ENCODE data around the gene CTCFL. TPM values are rescaled to one million over a fixed set of nuclear protein-coding genes. Genes with fewer than 3 reads are reported as not detected.

Gene CTCFL
- total and polyA plus RNA-seq, 4 donors = 0.05 to 0.08 (median 0.08) TPM; not detected in 1

DNA sequence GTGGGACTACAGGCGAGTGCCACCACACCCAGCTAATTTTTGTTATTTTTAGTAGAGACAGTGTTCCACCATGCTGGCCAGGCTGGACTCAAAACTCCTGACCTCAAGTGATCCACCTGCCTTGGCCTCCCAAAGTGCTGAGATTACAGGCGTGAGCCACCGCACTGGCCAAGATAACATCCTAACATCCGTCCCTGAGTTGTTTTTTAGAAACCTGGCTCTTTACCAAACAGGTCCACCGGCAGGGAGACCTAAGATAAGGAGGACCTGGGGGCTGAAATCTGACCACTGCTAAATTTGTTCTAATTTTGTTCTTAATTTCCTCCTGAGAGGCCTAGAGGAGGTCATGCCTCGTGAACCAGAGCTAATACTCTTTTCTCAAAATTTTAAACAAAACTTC is 20.5 kb downstream of the CTCFL start:
- no peaks in the 10 kb centered on the region for H3K9me3 ChIP-seq (ENCODE audit: control insufficient read depth in 4 of 4, low read length in 3 of 4)
- no peaks in the 10 kb centered on the region for H3K27me3 ChIP-seq (ENCODE audit: control insufficient read depth in 4 of 4, insufficient read depth in 4 of 4, low read length in 3 of 4)
- no peak for DNase-seq (ENCODE audit: low spot score)
- no peak overlapping the region for H3K9ac ChIP-seq (ENCODE audit: low read depth in 1 of 2, low read length in 2 of 2)
- no peaks in the 10 kb centered on the region for H3K36me3 ChIP-seq (ENCODE audit: control insufficient read depth in 4 of 4, insufficient read depth in 3 of 4, low read depth in 1 of 4, low read length in 3 of 4)
- no peak overlapping the region for H3K27ac ChIP-seq (ENCODE audit: low read depth in 1 of 2, low read length in 2 of 2)
- 68% methylated on average over 6 of the region's 6 CpGs for WGBS
- no peak for TF ChIP-seq FOXA2 (IDR thresholded peaks at IDR 0.05)
- no peak for TF ChIP-seq ATF3 (IDR thresholded peaks at IDR 0.05)
- TF ChIP-seq FOXA1 (IDR thresholded peaks at IDR 0.05) = no peak
- no peak for TF ChIP-seq HNF4A (conservative IDR thresholded peaks at IDR 0.05)
- TF ChIP-seq, protein P1, sequence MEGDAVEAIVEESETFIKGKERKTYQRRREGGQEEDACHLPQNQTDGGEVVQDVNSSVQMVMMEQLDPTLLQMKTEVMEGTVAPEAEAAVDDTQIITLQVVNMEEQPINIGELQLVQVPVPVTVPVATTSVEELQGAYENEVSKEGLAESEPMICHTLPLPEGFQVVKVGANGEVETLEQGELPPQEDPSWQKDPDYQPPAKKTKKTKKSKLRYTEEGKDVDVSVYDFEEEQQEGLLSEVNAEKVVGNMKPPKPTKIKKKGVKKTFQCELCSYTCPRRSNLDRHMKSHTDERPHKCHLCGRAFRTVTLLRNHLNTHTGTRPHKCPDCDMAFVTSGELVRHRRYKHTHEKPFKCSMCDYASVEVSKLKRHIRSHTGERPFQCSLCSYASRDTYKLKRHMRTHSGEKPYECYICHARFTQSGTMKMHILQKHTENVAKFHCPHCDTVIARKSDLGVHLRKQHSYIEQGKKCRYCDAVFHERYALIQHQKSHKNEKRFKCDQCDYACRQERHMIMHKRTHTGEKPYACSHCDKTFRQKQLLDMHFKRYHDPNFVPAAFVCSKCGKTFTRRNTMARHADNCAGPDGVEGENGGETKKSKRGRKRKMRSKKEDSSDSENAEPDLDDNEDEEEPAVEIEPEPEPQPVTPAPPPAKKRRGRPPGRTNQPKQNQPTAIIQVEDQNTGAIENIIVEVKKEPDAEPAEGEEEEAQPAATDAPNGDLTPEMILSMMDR (IDR thresholded peaks at IDR 0.05; ENCODE audit: low read depth, low read length, missing input control) = no peak
- no peak for TF ChIP-seq YY1 (IDR thresholded peaks at IDR 0.05)
- no peak for TF ChIP-seq GABPA (IDR thresholded peaks at IDR 0.05 in 1 of 2, conservative IDR thresholded peaks at IDR 0.05 in 1 of 2)
- no peak for TF ChIP-seq RXRA (IDR thresholded peaks at IDR 0.05)
- TF ChIP-seq JUND (IDR thresholded peaks at IDR 0.05) = no peak
- TF ChIP-seq REST (IDR thresholded peaks at IDR 0.05) = no peak
- no peak for TF ChIP-seq NR2F2 (IDR thresholded peaks at IDR 0.05)
- TF ChIP-seq, protein P2, sequence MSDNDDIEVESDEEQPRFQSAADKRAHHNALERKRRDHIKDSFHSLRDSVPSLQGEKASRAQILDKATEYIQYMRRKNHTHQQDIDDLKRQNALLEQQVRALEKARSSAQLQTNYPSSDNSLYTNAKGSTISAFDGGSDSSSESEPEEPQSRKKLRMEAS (IDR thresholded peaks at IDR 0.05) = no peak
- no peak for TF ChIP-seq SP1 (IDR thresholded peaks at IDR 0.05)
- peaks cover 0 to 4% (median 0%) of the 10 kb centered on the region in 4 donors for H3K4me1 ChIP-seq (ENCODE audit: control insufficient read depth in 4 of 4, insufficient read depth in 4 of 4, low read length in 3 of 4)
- H3K4me3 ChIP-seq (ENCODE audit: low read depth in 1 of 3, low read length in 3 of 3) = no peak overlapping the region

DNA sequence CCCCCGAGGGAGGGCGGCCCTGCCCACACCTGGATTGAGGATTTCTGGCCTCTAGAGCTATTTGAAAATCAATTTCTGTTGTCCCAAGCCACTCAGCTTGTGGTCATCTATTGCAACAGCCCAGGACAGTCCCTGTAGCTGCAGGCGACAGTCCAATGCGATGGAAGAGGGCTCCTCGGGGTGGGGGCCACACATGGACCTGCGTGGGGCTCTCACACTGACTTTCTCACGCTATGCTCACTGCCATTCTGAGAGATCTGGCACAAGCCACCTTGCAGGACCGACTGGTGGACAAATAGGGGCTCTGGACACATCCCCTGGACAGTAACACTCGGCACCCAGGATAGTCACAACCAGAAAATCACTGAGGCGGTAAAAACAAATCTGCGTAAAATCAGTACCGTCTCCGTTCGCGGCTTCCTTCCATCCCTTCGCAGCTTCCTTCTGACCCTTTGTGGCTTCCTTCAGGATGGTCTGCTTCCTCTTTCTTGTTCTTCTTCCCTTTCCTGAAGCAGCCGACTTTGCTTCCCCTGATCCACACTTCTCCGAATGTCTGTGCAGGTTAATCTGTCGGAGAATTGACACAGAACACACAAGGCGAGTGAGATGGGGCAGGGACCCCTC is 21.8 kb downstream of the CTCFL start:
- 71% methylated on average over 20 of the region's 20 CpGs for WGBS
- H3K4me3 ChIP-seq (ENCODE audit: low read depth in 1 of 3, low read length in 3 of 3) = no peak overlapping the region
- H3K27me3 ChIP-seq (ENCODE audit: control insufficient read depth in 4 of 4, insufficient read depth in 4 of 4, low read length in 3 of 4) = no peaks in the 10 kb centered on the region
- TF ChIP-seq GABPA (IDR thresholded peaks at IDR 0.05 in 1 of 2, conservative IDR thresholded peaks at IDR 0.05 in 1 of 2) (no peak), RAD21 (IDR thresholded peaks at IDR 0.05) (no peak), SP1 (IDR thresholded peaks at IDR 0.05) (no peak), HNF4G (IDR thresholded peaks at IDR 0.05) (no peak), ZBTB33 (IDR thresholded peaks at IDR 0.05) (no peak), HNF4A (conservative IDR thresholded peaks at IDR 0.05) (no peak), RXRA (IDR thresholded peaks at IDR 0.05) (no peak), NR2F2 (IDR thresholded peaks at IDR 0.05) (no peak), FOXA1 (IDR thresholded peaks at IDR 0.05) (no peak), EGR1 (IDR thresholded peaks at IDR 0.05; ENCODE audit: low read depth in 2 of 2) (no peak), JUND (IDR thresholded peaks at IDR 0.05) (no peak)
- H3K27ac ChIP-seq (ENCODE audit: low read depth in 1 of 2, low read length in 2 of 2) = no peak overlapping the region
- no peaks in the 10 kb centered on the region for H3K9me3 ChIP-seq (ENCODE audit: control insufficient read depth in 4 of 4, low read length in 3 of 4)
- DNase-seq (ENCODE audit: low spot score) = no peak
- H3K36me3 ChIP-seq (ENCODE audit: control insufficient read depth in 4 of 4, insufficient read depth in 3 of 4, low read depth in 1 of 4, low read length in 3 of 4) = no peaks in the 10 kb centered on the region
- no peak overlapping the region for H3K9ac ChIP-seq (ENCODE audit: low read depth in 1 of 2, low read length in 2 of 2)
- peaks cover 0 to 4% (median 0%) of the 10 kb centered on the region in 4 donors for H3K4me1 ChIP-seq (ENCODE audit: control insufficient read depth in 4 of 4, insufficient read depth in 4 of 4, low read length in 3 of 4)

All from liver (tissue), 9 donors.